ENCODE results near the gene ITM2B. TPM values are rescaled to one million over a fixed set of nuclear protein-coding genes. Genes with fewer than 3 reads are reported as not detected.

The ITM2B gene
- total RNA-seq, 6 donors from 2014 or later, result 90.1 to 854 (median 640) TPM

GRCh38 chr13:48241651-48242050 is 8.6 kb downstream of the ITM2B start:
- no peak for ATAC-seq (ENCODE audit: low FRiP score in 2 of 2)
- Histone ChIP-seq H3K9me3 (no peaks in the 10 kb centered on the region), H3K36me3 (peaks cover 0 to 16% (median 4%) of the 10 kb centered on the region in 4 donors), H3K4me3 (no peak overlapping the region), H3K27ac (peak overlapping the region in 1 of 4 donors; percentile 3), H3K4me1 (peaks cover 51 to 86% (median 76%) of the 10 kb centered on the region in 4 donors), H3K27me3 (no peaks in the 10 kb centered on the region)
- WGBS, 2 donors, result 56% methylated on average over 4 of the region's 4 CpGs
- no peak for TF ChIP-seq CTCF (IDR thresholded peaks at IDR 0.05)
- DNase-seq, result no peak

GRCh38 chr13:48242677-48243076 is 9.7 kb downstream of the ITM2B start:
- WGBS, 2 donors, result 76 to 79% methylated on average over 1 of the region's 1 CpG
- H3K27me3 ChIP-seq, result no peaks in the 10 kb centered on the region
- DNase-seq (no peak), ATAC-seq (ENCODE audit: low FRiP score in 2 of 2) (no peak)
- TF ChIP-seq CTCF (IDR thresholded peaks at IDR 0.05) (no peak), EP300 (IDR thresholded peaks at IDR 0.05) (no peak), POLR2A (IDR thresholded peaks at IDR 0.05) (no peak), POLR2AphosphoS5 (IDR thresholded peaks at IDR 0.05) (no peak)
- H3K36me3 ChIP-seq, result peaks cover 0 to 16% (median 4%) of the 10 kb centered on the region in 4 donors
- peaks cover 46 to 86% (median 76%) of the 10 kb centered on the region in 4 donors for H3K4me1 ChIP-seq
- peak overlapping the region in 1 of 4 donors; percentile 27 for H3K27ac ChIP-seq
- H3K9me3 ChIP-seq, result no peaks in the 10 kb centered on the region
- H3K4me3 ChIP-seq, result no peak overlapping the region

- ATAC-seq (ENCODE audit: low FRiP score in 2 of 2) (no peak), DNase-seq (no peak)
- WGBS, 2 donors, result 74 to 76% methylated on average over 1 of the region's 1 CpG
- Histone ChIP-seq H3K4me3 (no peak overlapping the region), H3K27me3 (no peaks in the 10 kb centered on the region), H3K4me1 (peaks cover 39 to 83% (median 71%) of the 10 kb centered on the region in 4 donors), H3K36me3 (peaks cover 0 to 14% (median 2%) of the 10 kb centered on the region in 4 donors), H3K27ac (peak overlapping the region in 1 of 4 donors; percentile 12), H3K9me3 (no peaks in the 10 kb centered on the region)
- TF ChIP-seq EP300 (IDR thresholded peaks at IDR 0.05), result no peak
- TF ChIP-seq CTCF (IDR thresholded peaks at IDR 0.05), result no peak
- TF ChIP-seq POLR2AphosphoS5 (IDR thresholded peaks at IDR 0.05), result no peak
- TF ChIP-seq POLR2A (IDR thresholded peaks at IDR 0.05), result no peak
Observed at GRCh38 chr13:48244159-48244558, 11.2 kb downstream of the ITM2B start.

- no peaks in the 10 kb centered on the region for H3K9me3 ChIP-seq
- no peak for TF ChIP-seq CTCF (IDR thresholded peaks at IDR 0.05)
- no peaks in the 10 kb centered on the region for H3K27me3 ChIP-seq
- peak overlapping the region in 2 of 4 donors; percentile 27 to 35 for H3K27ac ChIP-seq
- no peak overlapping the region for H3K4me3 ChIP-seq
- DNase-seq, result no peak
- H3K4me1 ChIP-seq, result peaks cover 26 to 73% (median 59%) of the 10 kb centered on the region in 4 donors
- ATAC-seq (ENCODE audit: low FRiP score in 2 of 2), result no peak
- 45 to 49% methylated on average over 2 of the region's 2 CpGs for WGBS, 2 donors
- peaks cover 0 to under 1% (median 0%) of the 10 kb centered on the region in 4 donors for H3K36me3 ChIP-seq
Observed at GRCh38 chr13:48246102-48246501, 13.1 kb downstream of the ITM2B start.

- H3K27ac ChIP-seq, result peak overlapping the region in 1 of 4 donors; percentile 22
- peaks cover 19 to 70% (median 55%) of the 10 kb centered on the region in 4 donors for H3K4me1 ChIP-seq
- H3K4me3 ChIP-seq, result no peak overlapping the region
- ATAC-seq (ENCODE audit: low FRiP score in 2 of 2), result no peak
- no peaks in the 10 kb centered on the region for H3K9me3 ChIP-seq
- no peaks in the 10 kb centered on the region for H3K27me3 ChIP-seq
- H3K36me3 ChIP-seq, result peaks cover 0 to 5% (median 3%) of the 10 kb centered on the region in 4 donors
- 83 to 90% methylated on average over 2 of the region's 2 CpGs for WGBS, 2 donors
- no peak for DNase-seq
- no peak for TF ChIP-seq CTCF (IDR thresholded peaks at IDR 0.05)
- TF ChIP-seq EP300 (IDR thresholded peaks at IDR 0.05), result no peak
- no peak for TF ChIP-seq POLR2AphosphoS5 (IDR thresholded peaks at IDR 0.05)
- TF ChIP-seq POLR2A (IDR thresholded peaks at IDR 0.05), result no peak
Observed at GRCh38 chr13:48249018-48249417, 16.0 kb downstream of the ITM2B start.

All from upper lobe of left lung (tissue), 6 donors.